GM12878 (cell line): ENCODE data around the gene CYP1A1. TPM values are rescaled to one million over a fixed set of nuclear protein-coding genes. Genes with fewer than 3 reads are reported as not detected.

Source experiments
- BCL11A ChIP-seq: IDR thresholded peaks from 2 replicates; pipeline ENCODE4 v1.6.1; 2011; ENCODE audit warnings: low read depth, low read length
- CBX3 ChIP-seq: fragments of 200-600 bp; sonication (generic); IDR thresholded peaks from 2 replicates; pipeline ENCODE4 v1.6.1; 2016; ENCODE audit warnings: low read depth, borderline replicate concordance
- HCFC1 ChIP-seq: fragments of 150-350 bp; IDR thresholded peaks from 2 replicates; pipeline ENCODE4 v1.6.1; 2014; ENCODE audit warnings: low read length
- NFYA ChIP-seq: IDR thresholded peaks from 2 replicates; pipeline ENCODE4 v1.6.1; 2011; ENCODE audit warnings: low read depth, mild to moderate bottlenecking, low read length, improper control_type of control experiment, borderline replicate concordance
- PAX5 ChIP-seq: IDR thresholded peaks from 2 replicates; pipeline ENCODE4 v1.6.1; 2011; ENCODE audit warnings: low read depth, low read length, borderline replicate concordance
- SPI1 ChIP-seq: IDR thresholded peaks from 2 replicates; pipeline ENCODE4 v1.6.1; 2011; ENCODE audit warnings: low read depth, mild to moderate bottlenecking, low read length, moderate library complexity, borderline replicate concordance; ENCODE audit not compliant: insufficient read depth
- polyA plus RNA-seq, 11 experiments: library from polyadenylated mRNA; depleted of rRNA in 4 of 11; unstranded in 6 of 11; stranded (reverse) in 5 of 11; fragments of >200 nt; fragmentation: Nextera tagmentation in 4 of 11; fragmentation: Illumina TruSeq in 1 of 11; extraction: Ambion mirVana in 4 of 11; extraction: Trizol in 1 of 11; gene quantifications; 1 replicate in 1 of 11; 2 replicates in 10 of 11; pipeline versions ENCODE4 v1.2.1 to v1.2.3, GENCODE V29; 2011 to 2016; ENCODE audit warnings: inconsistent platforms in 2 of 11, missing spikeins in 2 of 11, low read depth in 1 of 11
- total RNA-seq, 4 experiments: library from RNA; depleted of rRNA in 3 of 4; stranded (reverse); fragments of >200 nt in 3 of 4; fragmentation: Illumina TruSeq in 1 of 4; extraction: Trizol in 1 of 4; gene quantifications; 2 replicates each; pipeline versions ENCODE4 v1.2.1 to v1.2.3, GENCODE V29; 2013 to 2021
- TF ChIP-seq, protein P1 (sequence below): fragments of 450-650 bp; formaldehyde crosslinking; IDR thresholded peaks from 2 replicates; pipeline ENCODE4 v1.4.0; 2022; ENCODE audit warnings: mild to moderate bottlenecking, moderate library complexity
- TF ChIP-seq, protein P2 (sequence below): fragments of 150-350 bp; IDR thresholded peaks from 2 replicates; pipeline ENCODE4 v1.6.1; 2016; ENCODE audit warnings: low read depth, low read length
- TF ChIP-seq, protein P3 (sequence below): IDR thresholded peaks from 2 replicates; pipeline ENCODE4 v1.6.1; 2011; ENCODE audit warnings: mild to moderate bottlenecking, low read depth, low read length, moderate library complexity; ENCODE audit not compliant: insufficient replicate concordance

Gene CYP1A1
- total and polyA plus RNA-seq, 10 of the 15 experiments (the other 5 are each of a cell fraction or from before 2014, with no cell fraction given) = 0.04 to 0.71 (median 0.07) TPM; not detected in 4

DNA sequence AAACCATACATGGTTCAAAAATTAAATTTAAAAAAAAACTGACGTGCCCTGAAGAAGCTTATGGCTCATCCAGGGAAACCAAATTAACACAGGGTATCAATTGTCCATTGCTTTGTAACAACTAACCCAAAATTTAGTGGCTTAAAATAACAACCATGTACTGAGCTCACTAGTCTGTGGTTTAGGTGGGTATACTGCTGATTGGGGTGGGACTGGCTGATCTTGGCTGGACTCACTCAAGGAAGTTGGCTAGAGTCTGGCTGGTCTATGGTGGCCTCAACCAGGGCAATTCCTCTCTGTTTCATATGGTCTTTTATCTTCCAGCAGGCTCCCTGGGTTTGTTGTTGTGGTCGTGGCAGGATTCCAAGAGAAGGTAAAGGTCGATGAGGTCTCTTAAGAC is 15.4 kb downstream of the CYP1A1 start (continued):
- no peak for TF ChIP-seq PAX5
- no peak for TF ChIP-seq NFYA
- no peak for TF ChIP-seq HCFC1
- TF ChIP-seq, protein P1, sequence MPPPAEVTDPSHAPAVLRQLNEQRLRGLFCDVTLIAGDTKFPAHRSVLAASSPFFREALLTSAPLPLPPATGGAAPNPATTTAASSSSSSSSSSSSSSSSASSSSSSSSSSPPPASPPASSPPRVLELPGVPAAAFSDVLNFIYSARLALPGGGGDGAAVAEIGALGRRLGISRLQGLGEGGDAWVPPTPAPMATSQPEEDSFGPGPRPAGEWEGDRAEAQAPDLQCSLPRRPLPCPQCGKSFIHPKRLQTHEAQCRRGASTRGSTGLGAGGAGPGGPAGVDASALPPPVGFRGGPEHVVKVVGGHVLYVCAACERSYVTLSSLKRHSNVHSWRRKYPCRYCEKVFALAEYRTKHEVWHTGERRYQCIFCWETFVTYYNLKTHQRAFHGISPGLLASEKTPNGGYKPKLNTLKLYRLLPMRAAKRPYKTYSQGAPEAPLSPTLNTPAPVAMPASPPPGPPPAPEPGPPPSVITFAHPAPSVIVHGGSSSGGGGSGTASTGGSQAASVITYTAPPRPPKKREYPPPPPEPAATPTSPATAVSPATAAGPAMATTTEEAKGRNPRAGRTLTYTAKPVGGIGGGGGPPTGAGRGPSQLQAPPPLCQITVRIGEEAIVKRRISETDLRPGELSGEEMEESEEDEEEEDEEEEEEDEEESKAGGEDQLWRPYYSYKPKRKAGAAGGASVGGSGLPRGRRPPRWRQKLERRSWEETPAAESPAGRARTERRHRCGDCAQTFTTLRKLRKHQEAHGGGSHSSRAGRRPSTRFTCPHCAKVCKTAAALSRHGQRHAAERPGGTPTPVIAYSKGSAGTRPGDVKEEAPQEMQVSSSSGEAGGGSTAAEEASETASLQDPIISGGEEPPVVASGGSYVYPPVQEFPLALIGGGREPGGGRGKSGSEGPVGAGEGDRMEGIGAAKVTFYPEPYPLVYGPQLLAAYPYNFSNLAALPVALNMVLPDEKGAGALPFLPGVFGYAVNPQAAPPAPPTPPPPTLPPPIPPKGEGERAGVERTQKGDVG = no peak
- TF ChIP-seq, protein P2, sequence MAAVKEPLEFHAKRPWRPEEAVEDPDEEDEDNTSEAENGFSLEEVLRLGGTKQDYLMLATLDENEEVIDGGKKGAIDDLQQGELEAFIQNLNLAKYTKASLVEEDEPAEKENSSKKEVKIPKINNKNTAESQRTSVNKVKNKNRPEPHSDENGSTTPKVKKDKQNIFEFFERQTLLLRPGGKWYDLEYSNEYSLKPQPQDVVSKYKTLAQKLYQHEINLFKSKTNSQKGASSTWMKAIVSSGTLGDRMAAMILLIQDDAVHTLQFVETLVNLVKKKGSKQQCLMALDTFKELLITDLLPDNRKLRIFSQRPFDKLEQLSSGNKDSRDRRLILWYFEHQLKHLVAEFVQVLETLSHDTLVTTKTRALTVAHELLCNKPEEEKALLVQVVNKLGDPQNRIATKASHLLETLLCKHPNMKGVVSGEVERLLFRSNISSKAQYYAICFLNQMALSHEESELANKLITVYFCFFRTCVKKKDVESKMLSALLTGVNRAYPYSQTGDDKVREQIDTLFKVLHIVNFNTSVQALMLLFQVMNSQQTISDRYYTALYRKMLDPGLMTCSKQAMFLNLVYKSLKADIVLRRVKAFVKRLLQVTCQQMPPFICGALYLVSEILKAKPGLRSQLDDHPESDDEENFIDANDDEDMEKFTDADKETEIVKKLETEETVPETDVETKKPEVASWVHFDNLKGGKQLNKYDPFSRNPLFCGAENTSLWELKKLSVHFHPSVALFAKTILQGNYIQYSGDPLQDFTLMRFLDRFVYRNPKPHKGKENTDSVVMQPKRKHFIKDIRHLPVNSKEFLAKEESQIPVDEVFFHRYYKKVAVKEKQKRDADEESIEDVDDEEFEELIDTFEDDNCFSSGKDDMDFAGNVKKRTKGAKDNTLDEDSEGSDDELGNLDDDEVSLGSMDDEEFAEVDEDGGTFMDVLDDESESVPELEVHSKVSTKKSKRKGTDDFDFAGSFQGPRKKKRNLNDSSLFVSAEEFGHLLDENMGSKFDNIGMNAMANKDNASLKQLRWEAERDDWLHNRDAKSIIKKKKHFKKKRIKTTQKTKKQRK = no peak
- no peak for TF ChIP-seq BCL11A
- TF ChIP-seq CBX3 = no peak
- TF ChIP-seq, protein P3, sequence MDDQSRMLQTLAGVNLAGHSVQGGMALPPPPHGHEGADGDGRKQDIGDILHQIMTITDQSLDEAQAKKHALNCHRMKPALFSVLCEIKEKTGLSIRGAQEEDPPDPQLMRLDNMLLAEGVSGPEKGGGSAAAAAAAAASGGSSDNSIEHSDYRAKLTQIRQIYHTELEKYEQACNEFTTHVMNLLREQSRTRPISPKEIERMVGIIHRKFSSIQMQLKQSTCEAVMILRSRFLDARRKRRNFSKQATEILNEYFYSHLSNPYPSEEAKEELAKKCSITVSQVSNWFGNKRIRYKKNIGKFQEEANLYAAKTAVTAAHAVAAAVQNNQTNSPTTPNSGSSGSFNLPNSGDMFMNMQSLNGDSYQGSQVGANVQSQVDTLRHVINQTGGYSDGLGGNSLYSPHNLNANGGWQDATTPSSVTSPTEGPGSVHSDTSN = no peak
- TF ChIP-seq SPI1 = no peak
